Naive thymus-derived CD4-positive, alpha-beta T cell (primary cell): ENCODE data around the gene MRPS6. TPM values are rescaled to one million over a fixed set of nuclear protein-coding genes. Genes with fewer than 3 reads are reported as not detected.

Source experiments
- ATAC-seq: fragments of 150-1000 bp; cut with Tn5 transposase; 2 replicates; pipeline ENCODE4 v1.10.0; 2021; ENCODE audit warnings: mild to moderate bottlenecking, moderate library complexity
- CTCF ChIA-PET: fragments of 350-600 bp; sonication (Branson Sonifier 250); formaldehyde crosslinking; loops from one replicate; lab custom pipeline; 2021; ENCODE audit warnings: antibody characterized with exemption; lab: Charles Lee
- POLR2A ChIA-PET: fragments of 350-600 bp; sonication (Branson Sonifier 250); formaldehyde crosslinking; loops from one replicate; lab custom pipeline; 2021; ENCODE audit warnings: antibody characterized with exemption, inconsistent platforms; lab: Charles Lee
- DNase-seq, 9 donors: peaks; one replicate each; pipeline versions ENCODE4 v3.0.0 to v3.0.0-alpha.2; 2020 to 2022; ENCODE audit warnings: mixed read lengths in 1 of 9
- H3K27ac ChIP-seq: one replicate; pipeline ENCODE4 v1.7.0; 2013; ENCODE audit warnings: mild to moderate bottlenecking, low read depth, low read length, moderate library complexity
- H3K27me3 ChIP-seq, 2 donors: one replicate each; pipeline ENCODE4 v1.7.0; 2013; ENCODE audit warnings: low read length in 2 of 2, mild to moderate bottlenecking in 2 of 2, moderate library complexity in 2 of 2; ENCODE audit not compliant: control insufficient read depth in 2 of 2, insufficient read depth in 2 of 2
- H3K36me3 ChIP-seq, 3 experiments: 1 replicate in 2 of 3; 2 replicates in 1 of 3; pipeline ENCODE4 v1.7.0; 2013; ENCODE audit warnings: low read length in 3 of 3, mild to moderate bottlenecking in 3 of 3, moderate library complexity in 1 of 3; ENCODE audit not compliant: insufficient read depth in 3 of 3, control insufficient read depth in 2 of 3
- H3K4me1 ChIP-seq, 2 donors: one replicate each; pipeline ENCODE4 v1.7.0; 2013; ENCODE audit warnings: low read length in 2 of 2, mild to moderate bottlenecking in 2 of 2, moderate library complexity in 1 of 2; ENCODE audit not compliant: control insufficient read depth in 2 of 2, insufficient read depth in 2 of 2
- H3K4me3 ChIP-seq: 2 replicates; pipeline ENCODE4 v1.7.0; 2013; ENCODE audit warnings: mild to moderate bottlenecking, low read length
- H3K9me3 ChIP-seq, 3 experiments: 1 replicate in 2 of 3; 2 replicates in 1 of 3; pipeline ENCODE4 v1.7.0; 2013; ENCODE audit warnings: low read length in 3 of 3; ENCODE audit not compliant: control insufficient read depth in 2 of 3
- H3K27ac Mint-ChIP-seq, 9 donors: one replicate each; pipeline ENCODE4 v1.8.0; 2020 to 2022; ENCODE audit warnings: mixed read lengths in 9 of 9, mild to moderate bottlenecking in 8 of 9, moderate library complexity in 5 of 9, inconsistent platforms in 2 of 9
- H3K27me3 Mint-ChIP-seq, 5 donors: one replicate each; pipeline ENCODE4 v1.8.0; 2021 to 2022; ENCODE audit warnings: mixed read lengths in 5 of 5, mild to moderate bottlenecking in 1 of 5
- H3K36me3 Mint-ChIP-seq, 5 donors: one replicate each; pipeline ENCODE4 v1.8.0; 2020 to 2022; ENCODE audit warnings: mixed read lengths in 5 of 5, mild to moderate bottlenecking in 3 of 5, inconsistent platforms in 1 of 5
- H3K4me1 Mint-ChIP-seq, 7 donors: one replicate each; pipeline ENCODE4 v1.8.0; 2020 to 2022; ENCODE audit warnings: mixed read lengths in 7 of 7, mild to moderate bottlenecking in 3 of 7, inconsistent platforms in 1 of 7
- H3K4me3 Mint-ChIP-seq, 10 donors: one replicate each; pipeline ENCODE4 v1.8.0; 2020 to 2022; ENCODE audit warnings: mild to moderate bottlenecking in 10 of 10, mixed read lengths in 10 of 10, moderate library complexity in 6 of 10, inconsistent platforms in 2 of 10
- H3K9me3 Mint-ChIP-seq, 11 donors: one replicate each; pipeline ENCODE4 v1.8.0; 2020 to 2022; ENCODE audit warnings: mixed read lengths in 11 of 11, mild to moderate bottlenecking in 4 of 11, inconsistent platforms in 1 of 11, moderate library complexity in 1 of 11
- intact Hi-C, 2 donors: fragments of 100-400 bp; cut with micrococcal nuclease; formaldehyde crosslinking; loops; one replicate each; pipeline ENCODE4 v1.15.1; 2023
- polyA plus RNA-seq, 2 donors: library from polyadenylated mRNA; unstranded; fragments of 300-500 nt; fragmentation: Illumina TruSeq; gene quantifications; one replicate each; pipeline ENCODE4 v1.2.3, GENCODE V29; 2021
- total RNA-seq, 6 experiments: library from RNA in 5 of 6; stranded (reverse) in 5 of 6; gene quantifications; 1 replicate in 5 of 6; 2 replicates in 1 of 6; pipeline ENCODE4 v1.2.3 and lab custom pipeline; 2021 to 2026

MRPS6 gene
- 10 to 100 TPM; 25.5 to 92.7 (median 87.9) TPM for total RNA-seq
- polyA plus RNA-seq = 100 to 1,000 TPM; 183 to 193 TPM
- total RNA-seq (lab: John Stamatoyannopoulos, UW) = 9.8 reads per million, percentile 35 among the genes with 10 or more reads in this experiment

DNA sequence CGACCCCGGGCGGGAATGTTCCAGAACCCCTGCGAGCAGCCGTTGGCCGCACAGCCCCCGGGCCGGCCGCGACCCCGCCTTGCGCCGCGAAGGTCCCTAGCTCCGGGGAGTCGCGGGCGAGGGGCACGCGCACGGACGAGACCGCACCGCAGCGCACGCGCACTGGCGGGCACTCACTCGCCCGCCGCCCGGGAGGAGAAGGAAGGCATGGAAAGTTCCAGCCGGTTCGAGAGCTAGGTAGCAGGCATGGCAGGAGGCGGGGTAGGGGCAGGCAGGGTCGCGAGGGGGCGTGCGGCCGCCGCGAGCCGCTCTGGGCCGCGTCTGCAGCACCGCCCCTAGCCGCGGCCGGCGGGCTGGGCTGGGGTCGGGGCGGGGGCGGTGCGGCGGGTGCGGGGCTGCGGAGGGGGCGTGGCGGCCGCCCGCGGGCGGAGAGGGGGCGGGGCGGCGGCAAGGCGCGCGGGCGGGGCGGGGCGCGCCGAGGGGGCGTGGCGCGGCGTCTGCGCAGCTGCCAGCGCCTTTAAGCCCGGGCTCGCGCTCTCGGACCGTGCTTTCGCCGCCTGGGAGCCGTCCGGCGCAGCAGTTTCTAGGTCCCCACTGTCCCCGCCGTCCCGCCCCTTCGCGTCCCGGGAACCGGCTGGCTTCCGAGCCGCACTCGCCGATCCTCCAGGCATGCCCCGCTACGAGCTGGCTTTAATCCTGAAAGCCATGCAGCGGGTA, at the start of gene MRPS6, which contains the start of gene SLC5A3:
MRPS6 (plus strand) TSS at position 547 of the 717 bp plus-strand sequence; CDS start at position 670, 123 bp downstream.
SLC5A3 (plus strand) TSS at position 547 of the 717 bp plus-strand sequence. CDS start 21,621 bp downstream, outside the sequence.
- Mint-ChIP-seq H3K4me3 (peak within 1 kb of the TSS; percentile 88 to 98 (median 96)), H3K27me3 (peaks cover 0 to 7% (median 0%) of the 10 kb centered on the region in 5 donors), H3K4me1 (peaks cover 9 to 54% (median 46%) of the 10 kb centered on the region in 7 donors), H3K9me3 (no peaks in the 10 kb centered on the region), H3K36me3 (peaks cover 0 to 30% (median 4%) of the 10 kb centered on the region in 5 donors), H3K27ac (peak within 1 kb of the TSS; percentile 89 to 95 (median 93))
- intact Hi-C loops = loop anchor here (1.0 to 5.0 kb wide), 6 partner anchors 41 to 430 kb away; partner anchors contain the start of gene ITSN1 (in 1 of the 2)
- Histone ChIP-seq H3K27ac (peak within 1 kb of the TSS; percentile 82), H3K36me3 (peaks cover 0 to 2% (median 0%) of the 10 kb centered on the region in 3 experiments), H3K27me3 (no peaks in the 10 kb centered on the region), H3K4me1 (peaks cover 30 to 33% of the 10 kb centered on the region in 2 donors), H3K4me3 (peak within 1 kb of the TSS; percentile 72), H3K9me3 (no peaks in the 10 kb centered on the region)
- DNase-seq = peak; percentile 58 to 82 (median 72)
- CTCF ChIA-PET = interaction anchor here (0.8 to 3.3 kb wide), 4 partner anchors 19 to 149 kb away, joined by 3 to 16 read pairs (median 7); no protein-coding TSS in a partner anchor
- POLR2A ChIA-PET = interaction anchor here (0.7 to 6.3 kb wide), 14 partner anchors 10 to 149 kb away, joined by 3 to 58 read pairs (median 6); no protein-coding TSS in a partner anchor
- peak; percentile 89 for ATAC-seq

GRCh38 chr21:34023691-34024373, 49.5 kb upstream of the MRPS6 start:
- Histone ChIP-seq H3K27me3 (no peaks in the 10 kb centered on the region), H3K27ac (no peak overlapping the region), H3K4me3 (no peak overlapping the region), H3K4me1 (peaks cover 13 to 26% of the 10 kb centered on the region in 2 donors), H3K36me3 (no peaks in the 10 kb centered on the region), H3K9me3 (peaks cover 0 to 5% (median 0%) of the 10 kb centered on the region in 3 experiments)
- CTCF ChIA-PET = interaction anchor here (0.8 to 2.4 kb wide), 2 partner anchors 99 to 230 kb away, joined by 3 to 9 read pairs; no protein-coding TSS in a partner anchor
- Mint-ChIP-seq H3K36me3 (peaks cover 0 to 7% (median 0%) of the 10 kb centered on the region in 5 donors), H3K27me3 (no peaks in the 10 kb centered on the region), H3K27ac (no peak overlapping the region), H3K4me1 (peaks cover 10 to 28% (median 19%) of the 10 kb centered on the region in 7 donors), H3K4me3 (no peak overlapping the region), H3K9me3 (peaks cover 0 to 8% (median 0%) of the 10 kb centered on the region in 11 donors)
- DNase-seq (no peak), ATAC-seq (peak; percentile 23)
- POLR2A ChIA-PET = interaction anchor here (0.5 to 1.6 kb wide), 4 partner anchors 8 to 86 kb away, joined by 3 to 4 read pairs (median 4); no protein-coding TSS in a partner anchor
- intact Hi-C loops = loop anchor here in 1 of 2 donors (5.0 kb wide), 2 partner anchors 47 to 77 kb away; no protein-coding TSS in a partner anchor

GRCh38 chr21:34024374-34024693, 49.0 kb upstream of the MRPS6 start:
- Mint-ChIP-seq H3K4me3 (no peak overlapping the region), H3K4me1 (peaks cover 5 to 23% (median 18%) of the 10 kb centered on the region in 7 donors), H3K27me3 (no peaks in the 10 kb centered on the region), H3K36me3 (peaks cover 0 to 5% (median 0%) of the 10 kb centered on the region in 5 donors), H3K9me3 (peaks cover 0 to 6% (median 0%) of the 10 kb centered on the region in 11 donors), H3K27ac (no peak overlapping the region)
- intact Hi-C loops = loop anchor here in 1 of 2 donors (5.0 kb wide), 2 partner anchors 47 to 77 kb away; no protein-coding TSS in a partner anchor
- ATAC-seq (no peak), DNase-seq (no peak)
- no peaks in the 10 kb centered on the region for H3K36me3 ChIP-seq
- ChIA-PET CTCF (interaction anchor here (0.8 to 2.4 kb wide), 2 partner anchors 100 to 230 kb away, joined by 3 to 9 read pairs; no protein-coding TSS in a partner anchor), POLR2A (interaction anchor here (0.6 kb wide), 1 partner anchor 53 kb away, joined by 4 read pairs; no protein-coding TSS in a partner anchor)
- H3K4me1 ChIP-seq = peaks cover 12 to 26% of the 10 kb centered on the region in 2 donors
- no peak overlapping the region for H3K27ac ChIP-seq
- no peak overlapping the region for H3K4me3 ChIP-seq
- H3K9me3 ChIP-seq = peaks cover 0 to 5% (median 0%) of the 10 kb centered on the region in 3 experiments
- no peaks in the 10 kb centered on the region for H3K27me3 ChIP-seq

DNA sequence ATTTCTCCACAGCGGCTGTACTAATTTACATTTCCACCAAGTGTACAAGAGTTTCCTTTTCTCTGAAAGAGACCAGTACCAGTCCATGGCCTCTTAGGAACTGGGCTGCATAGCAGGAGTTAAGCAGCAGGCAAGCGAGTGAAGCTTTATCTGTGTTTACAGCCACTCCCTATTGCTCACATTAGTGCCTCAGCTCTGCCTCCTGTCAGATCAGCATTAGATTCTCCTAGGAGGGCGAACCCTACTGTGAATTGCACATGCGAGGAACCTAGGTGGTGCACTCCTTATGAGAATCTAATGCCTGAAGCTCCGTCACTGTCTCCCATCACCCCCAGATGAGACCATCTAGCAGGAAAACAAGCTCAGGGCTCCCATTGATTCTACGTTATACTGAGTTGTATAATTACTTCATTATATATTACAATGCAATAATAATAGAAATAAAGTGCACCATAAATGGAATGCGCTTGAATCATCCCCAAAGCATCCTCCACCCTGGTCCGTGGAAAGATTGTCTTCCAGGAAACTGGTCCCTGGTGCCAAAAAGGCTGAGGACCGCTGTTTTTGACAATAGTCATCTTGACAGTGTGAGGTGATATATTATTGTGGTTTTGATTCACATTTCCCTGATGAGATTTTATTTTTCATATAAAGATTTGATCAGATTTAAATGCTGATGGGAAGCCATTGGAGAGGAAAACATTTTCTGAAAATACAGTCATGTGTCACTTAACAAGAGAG, 45.5 kb upstream of the MRPS6 start:
- intact Hi-C loops = no loop called here
- Mint-ChIP-seq H3K27me3 (no peaks in the 10 kb centered on the region), H3K9me3 (peaks cover 0 to 8% (median 0%) of the 10 kb centered on the region in 11 donors), H3K4me3 (no peak overlapping the region), H3K27ac (no peak overlapping the region), H3K4me1 (peaks cover 0 to 21% (median 4%) of the 10 kb centered on the region in 7 donors), H3K36me3 (peaks cover 0 to 6% (median 0%) of the 10 kb centered on the region in 5 donors)
- Histone ChIP-seq H3K27me3 (no peaks in the 10 kb centered on the region), H3K4me3 (no peak overlapping the region), H3K4me1 (peaks cover 7 to 8% of the 10 kb centered on the region in 2 donors), H3K27ac (no peak overlapping the region), H3K9me3 (no peaks in the 10 kb centered on the region), H3K36me3 (no peaks in the 10 kb centered on the region)
- ATAC-seq (no peak), DNase-seq (no peak)
- CTCF ChIA-PET = no interaction called here
- POLR2A ChIA-PET = no interaction called here

GRCh38 chr21:34029743-34030528, 43.4 kb upstream of the MRPS6 start:
- Mint-ChIP-seq H3K36me3 (peaks cover 0 to 11% (median 0%) of the 10 kb centered on the region in 5 donors), H3K27me3 (no peaks in the 10 kb centered on the region), H3K4me3 (peak overlapping the region in 8 of 10 donors; percentile 6 to 79 (median 63)), H3K9me3 (peaks cover 0 to 9% (median 0%) of the 10 kb centered on the region in 11 donors), H3K27ac (peak overlapping the region in 4 of 9 donors; percentile 17 to 93 (median 84)), H3K4me1 (peaks cover 0 to 25% (median 4%) of the 10 kb centered on the region in 7 donors)
- peak in 8 of 9 donors; percentile 5 to 42 (median 11) for DNase-seq
- no peak overlapping the region for H3K4me3 ChIP-seq
- ChIA-PET POLR2A (interaction anchor here (0.6 kb wide), 1 partner anchor 49 kb away, joined by 4 read pairs; no protein-coding TSS in a partner anchor), CTCF (no interaction called here)
- no peaks in the 10 kb centered on the region for H3K4me1 ChIP-seq
- no peaks in the 10 kb centered on the region for H3K27me3 ChIP-seq
- H3K9me3 ChIP-seq = no peaks in the 10 kb centered on the region
- no peaks in the 10 kb centered on the region for H3K36me3 ChIP-seq
- intact Hi-C loops = loop anchor here in 1 of 2 donors (5.0 kb wide), 1 partner anchor 42 kb away; the partner anchor contains the start of genes MRPS6 and SLC5A3
- no peak overlapping the region for H3K27ac ChIP-seq
- peak; percentile 91 for ATAC-seq
